Hematopoietic multipotent progenitor cell treated with erythropoietin and hydrocortisone succinate and interleukin-3 and kit ligand, for 17 days (in vitro differentiated cells): Measurements from ENCODE around the gene POLR1G.
"Not testable (repeated sequence)": the region's sequence is repeated elsewhere in the genome, so short reads cannot be mapped to it uniquely, and the experiment has no call there.

Experiments used
- DNase-seq: peaks from one replicate; pipeline ENCODE4 v3.0.0-alpha.2; 2015; ENCODE audit warnings: low spot score

The POLR1G gene

DNA sequence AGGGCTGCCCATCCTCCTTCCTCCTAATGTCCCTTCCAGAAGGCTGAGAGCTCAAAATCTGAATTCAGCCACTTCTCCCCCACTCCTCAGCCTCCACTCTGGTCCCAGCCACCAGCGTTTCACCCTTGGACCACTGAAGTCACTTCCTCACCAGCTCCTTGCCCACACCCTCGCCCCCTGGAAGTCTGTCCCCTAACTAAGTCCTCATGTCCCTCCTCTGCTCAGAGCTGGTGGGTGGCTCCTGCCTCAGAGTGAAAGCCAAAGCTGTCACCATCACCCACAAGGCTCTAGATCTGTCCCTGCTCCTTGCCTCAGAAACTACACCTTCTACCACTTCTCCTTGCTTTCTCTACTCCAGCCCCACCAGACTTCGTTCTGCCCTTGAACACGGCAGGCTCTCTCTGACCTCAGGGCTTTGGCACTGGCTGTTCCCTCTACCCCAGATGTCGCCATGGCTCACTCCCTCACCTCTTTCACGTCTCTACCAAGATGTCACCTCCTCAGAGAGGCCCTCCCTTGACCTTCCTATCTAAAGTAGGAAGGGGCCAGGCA, 15.6 kb downstream of the POLR1G start:
- DNase-seq, result no peak

DNA sequence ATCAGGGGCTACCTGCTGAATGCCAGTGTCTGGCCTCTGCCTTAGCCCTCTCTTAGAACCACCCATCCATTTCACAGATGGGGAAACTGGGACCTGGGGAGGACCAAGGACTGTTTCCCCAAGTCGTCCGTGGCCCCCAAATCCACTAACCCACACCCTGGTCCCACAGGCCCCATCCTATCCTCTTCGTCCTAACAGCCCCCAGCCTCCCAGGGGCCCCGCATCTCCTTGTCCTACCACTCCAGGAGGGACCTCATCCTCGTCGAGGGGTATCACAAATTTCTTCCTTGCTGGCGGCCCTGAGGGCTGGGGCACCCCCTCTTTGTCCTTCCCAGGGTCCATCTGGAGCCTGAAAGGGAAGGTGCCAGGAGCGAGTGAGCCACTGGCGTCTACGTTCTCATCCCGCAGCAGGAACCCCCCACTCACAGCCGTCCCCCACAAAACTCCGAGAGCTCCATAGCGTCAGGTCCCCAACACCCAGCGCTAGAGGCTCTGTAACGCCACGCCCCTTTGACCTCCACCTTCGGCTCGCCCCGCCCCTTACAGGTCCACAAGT, 16.7 kb downstream of the POLR1G start:
- DNase-seq, result no peak

DNA sequence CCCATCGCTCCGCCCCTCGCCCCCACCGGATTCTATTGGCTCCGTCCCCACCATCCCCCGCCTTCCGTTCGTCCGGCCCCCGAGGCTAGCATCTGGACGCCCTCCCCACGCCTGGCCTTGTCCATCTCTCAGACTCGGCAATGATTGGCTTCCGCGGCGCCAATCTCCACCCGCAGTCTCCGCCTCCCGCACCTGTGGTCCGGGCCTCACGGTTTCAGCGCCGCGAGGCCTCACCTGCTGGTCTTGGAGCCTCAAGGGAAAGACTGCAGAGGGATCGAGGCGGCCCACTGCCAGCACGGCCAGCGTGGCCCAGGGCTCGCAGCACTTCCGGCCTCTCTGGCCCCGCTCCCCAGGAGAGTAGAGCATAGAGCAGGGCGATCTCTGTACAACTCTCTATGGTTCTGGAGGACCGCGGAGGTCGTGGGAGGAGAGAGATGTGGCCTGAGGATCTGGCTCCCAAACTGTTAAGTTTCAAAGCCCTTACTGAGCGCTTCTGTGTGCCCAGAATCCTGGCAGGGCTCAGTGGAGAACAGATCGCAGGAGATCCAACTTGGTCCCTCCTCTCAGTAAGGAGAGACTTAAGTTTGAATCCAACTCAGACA, 17.2 kb downstream of the POLR1G start, which contains the start of gene ERCC1:
Gene ERCC1, minus strand, starts transcription at position 329 of the 602 bp plus-strand sequence. CDS start 543 bp downstream, outside the sequence.
- DNase-seq, result peak; percentile 96

DNA sequence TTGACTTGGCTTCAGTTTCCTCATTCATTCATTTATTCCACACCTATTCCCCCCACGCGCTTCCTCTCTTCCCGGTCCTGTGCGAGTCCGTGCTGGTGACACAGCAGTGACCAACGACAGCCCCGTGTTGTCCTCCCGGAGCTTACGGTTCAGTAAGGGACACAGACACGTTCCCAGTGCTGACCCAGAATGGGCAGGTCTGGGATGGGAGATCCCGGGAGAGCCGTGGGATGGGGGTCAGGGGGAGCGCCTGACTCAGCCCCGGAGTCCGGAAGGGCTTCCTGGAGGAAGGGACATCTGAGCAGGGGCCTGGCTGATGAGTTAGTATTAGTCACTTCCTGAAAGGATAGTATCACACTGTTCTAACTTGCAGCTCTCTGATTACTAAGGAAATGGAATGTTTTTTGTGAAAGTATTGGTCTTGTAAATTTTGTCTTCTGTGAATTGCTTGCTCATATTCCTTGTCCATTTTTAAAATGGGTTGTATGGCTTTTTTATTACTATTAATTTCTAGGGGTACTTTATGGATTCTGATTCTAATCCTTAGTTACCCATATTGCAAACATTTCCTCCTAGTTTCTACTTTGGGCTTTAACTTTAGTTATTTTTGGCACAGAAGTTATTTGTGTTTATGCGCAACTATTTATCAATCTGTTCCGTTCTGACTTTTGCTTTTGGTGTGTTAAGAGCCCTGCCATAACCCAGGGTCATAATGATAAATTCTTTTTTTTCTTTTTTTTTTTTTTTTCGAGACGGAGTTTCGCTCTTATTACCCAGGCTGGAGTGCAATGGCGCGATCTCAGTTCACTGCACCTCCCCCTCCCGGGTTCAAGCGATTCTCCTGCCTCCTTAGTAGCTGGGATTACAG, 18.0 kb downstream of the POLR1G start:
- DNase-seq, result peak; percentile 25

DNA sequence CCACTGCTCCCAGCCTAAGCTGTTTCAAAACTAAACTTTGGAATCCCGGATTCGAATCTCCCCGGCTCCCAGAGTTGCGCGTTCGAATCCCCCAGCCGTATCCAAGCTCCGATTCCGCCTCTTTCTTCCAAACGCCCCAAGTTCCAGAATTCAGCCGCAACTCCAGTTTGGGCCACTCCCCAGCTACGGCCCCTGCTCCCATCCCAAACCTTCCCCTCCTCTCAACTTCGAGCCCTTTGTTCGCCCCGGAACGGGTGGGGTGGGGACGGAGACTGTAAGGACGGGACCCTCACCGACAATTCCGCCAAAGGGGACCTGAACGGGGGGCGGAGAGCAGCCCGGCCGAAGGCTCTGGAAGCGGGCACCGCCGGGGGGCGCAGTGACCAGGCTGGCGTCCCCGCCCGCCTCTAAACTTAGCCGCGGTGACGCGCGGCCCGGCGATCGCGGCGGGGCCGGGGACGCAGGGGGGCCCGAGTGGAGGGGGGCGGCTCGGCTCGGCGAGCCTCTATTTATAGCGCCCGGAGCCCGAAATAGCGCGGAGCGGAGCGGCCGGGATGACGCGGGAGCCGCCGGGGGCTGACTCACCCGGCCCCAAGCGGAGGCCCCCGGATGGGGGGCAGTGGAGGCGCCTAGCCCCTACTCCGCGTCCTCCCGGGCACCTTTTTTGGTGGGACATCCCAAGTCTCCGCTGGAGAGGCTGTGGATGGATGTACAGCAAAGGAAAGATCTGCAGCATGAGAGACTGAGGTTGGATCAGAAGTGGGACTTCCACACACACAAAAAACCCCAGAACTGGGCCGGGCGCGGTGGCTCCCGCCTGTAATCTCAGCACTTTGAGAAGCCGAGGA, 22.2 kb downstream of the POLR1G start:
- no peak for DNase-seq

DNA sequence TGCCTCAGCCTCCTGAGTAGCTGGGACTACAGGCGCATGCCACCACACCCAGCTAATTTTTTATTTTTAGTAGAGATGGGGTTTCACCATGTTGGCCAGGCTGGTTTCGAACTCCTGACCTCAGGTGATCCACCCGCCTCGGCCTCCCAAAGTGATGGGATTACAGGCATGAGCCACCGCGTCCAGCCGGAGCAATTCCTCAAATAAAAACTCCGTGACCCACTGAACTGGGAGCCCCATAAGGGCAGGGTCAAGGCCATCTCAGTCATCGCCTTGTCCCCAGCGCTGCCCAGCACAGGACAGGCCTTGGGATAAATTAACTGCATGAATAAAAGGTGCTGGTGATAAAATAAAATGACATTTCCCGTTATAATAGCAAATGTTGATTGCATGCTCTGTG, 23.5 kb downstream of the POLR1G start:
- DNase-seq, result not testable (repeated sequence)

DNA sequence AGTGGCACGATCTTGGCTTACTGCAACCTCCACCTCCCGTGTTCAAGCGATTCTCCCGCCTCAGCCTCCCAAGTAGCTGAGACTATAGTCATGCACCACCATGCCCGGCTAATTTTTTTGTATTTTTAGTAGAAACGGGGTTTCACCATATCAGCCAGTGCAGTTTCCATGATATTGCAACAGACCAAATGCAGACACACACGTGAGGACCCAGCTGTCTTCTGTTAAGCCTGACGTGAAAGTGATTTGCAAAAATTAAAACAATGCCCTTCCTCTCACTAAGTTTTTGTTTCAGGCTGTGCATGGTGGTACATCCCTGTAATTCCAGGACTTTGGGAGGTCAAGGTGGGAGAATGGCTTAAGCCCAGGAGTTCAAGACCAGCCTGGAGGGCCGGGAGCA, 24.6 kb downstream of the POLR1G start:
- not testable (repeated sequence) for DNase-seq

DNA sequence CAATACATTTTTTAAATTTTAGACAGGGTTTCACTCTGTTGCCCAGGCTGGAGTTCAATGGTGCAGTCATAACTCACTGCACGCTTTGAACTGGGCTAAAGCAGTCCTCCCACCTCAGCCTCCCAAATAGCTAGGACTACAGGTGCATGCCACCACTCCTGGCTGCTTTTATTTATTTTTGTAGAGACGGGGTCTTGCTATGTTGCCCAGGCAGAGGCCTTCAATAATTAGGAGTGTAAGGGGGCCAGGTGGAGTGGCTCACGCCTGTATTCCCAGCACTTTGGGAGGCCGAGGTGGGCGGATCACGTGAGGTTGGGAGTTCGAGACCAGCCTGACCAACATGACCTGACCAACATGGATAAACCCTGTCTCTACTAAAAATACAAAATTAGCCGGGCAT, 26.1 kb downstream of the POLR1G start:
- not testable (repeated sequence) for DNase-seq

DNA sequence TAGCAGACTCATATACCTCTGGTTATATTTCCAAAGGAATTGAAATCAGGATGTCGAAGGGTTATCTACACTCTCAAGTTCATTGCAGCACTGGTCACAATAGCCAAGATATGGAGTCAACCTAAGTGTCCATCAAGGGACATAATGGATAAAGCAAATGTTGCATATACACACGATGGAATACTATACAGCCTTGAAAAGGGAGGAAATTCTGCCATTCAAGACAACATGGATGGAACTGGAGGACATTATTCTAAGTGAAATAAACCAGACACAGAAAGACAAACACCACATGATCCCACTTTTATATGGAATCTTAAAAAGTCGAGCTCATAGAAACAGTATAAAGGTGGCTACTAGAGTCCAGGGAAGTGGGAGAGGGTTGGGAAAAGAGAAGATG, 30.9 kb downstream of the POLR1G start:
- DNase-seq, result no peak

DNA sequence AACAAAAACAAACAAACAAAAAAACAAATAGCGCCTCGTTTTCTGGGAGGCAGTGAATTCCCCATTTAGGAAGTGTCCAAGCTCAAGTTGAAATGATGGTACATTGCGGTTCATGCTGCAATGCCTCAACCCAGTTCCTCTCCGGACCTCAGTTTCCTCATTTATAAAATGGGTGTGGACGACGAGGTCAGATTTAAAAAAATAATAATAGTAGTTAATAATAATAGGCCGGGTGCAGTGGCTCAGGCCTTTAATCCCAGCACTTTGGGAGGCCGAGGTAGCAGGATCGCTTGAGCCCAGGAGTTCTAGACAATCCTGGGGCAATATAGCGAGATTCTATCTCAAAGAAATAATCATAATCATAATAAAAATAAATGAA, 32.7 kb downstream of the POLR1G start:
- DNase-seq, result no peak

DNA sequence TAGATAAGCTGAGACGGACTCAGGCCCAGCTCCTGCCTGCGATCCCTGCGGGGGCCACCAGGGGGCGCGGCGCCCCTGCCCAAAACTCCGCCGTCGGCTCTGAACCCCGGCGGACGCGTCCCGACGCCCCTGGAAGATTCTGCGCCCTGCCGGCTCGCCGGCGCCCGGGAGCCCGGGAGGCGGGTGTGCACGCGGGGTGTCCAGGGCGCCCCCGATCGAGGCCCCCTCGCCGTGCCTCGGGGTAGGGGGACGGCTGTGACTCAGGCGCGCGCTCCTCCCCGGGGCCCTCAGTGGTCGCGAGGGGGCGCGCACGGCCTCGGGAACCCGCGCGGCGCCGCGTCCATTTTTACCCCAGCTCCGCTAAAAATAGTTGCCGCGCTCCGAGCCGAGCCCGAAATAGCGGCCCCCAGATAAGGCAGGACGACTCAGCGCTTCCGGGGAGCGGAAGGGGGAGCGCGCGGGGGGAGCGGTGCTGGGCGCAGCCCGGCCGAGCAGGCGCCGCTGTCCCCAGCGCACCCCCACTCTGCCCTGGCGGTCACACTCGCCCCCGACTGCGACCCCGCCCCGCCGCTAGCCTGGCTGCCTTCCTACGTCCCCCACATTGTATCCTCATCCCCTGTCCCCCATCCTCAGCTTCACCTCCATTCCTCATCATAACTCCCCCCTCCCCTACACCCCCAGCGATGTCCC, 33.3 kb downstream of the POLR1G start:
- DNase-seq, result peak; percentile 86

DNA sequence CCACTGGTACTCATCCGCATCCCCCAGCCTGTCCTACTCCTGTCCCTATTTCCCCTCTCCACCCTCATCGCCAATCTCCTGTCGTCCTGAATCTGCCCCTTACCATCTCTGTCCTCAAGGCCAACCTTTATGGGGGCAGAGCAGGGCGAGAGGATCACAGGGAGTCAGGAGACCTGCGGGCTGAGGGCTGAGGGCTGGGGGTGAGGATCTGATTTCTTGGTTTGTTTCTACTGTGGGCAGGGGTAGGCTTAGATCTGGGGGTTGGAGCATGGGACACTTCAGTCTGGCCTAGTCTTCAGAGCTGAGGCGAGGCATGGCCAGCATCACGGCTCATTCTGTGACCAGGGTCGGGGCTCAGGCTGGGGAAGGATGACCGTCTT, 33.8 kb downstream of the POLR1G start:
- DNase-seq, result no peak

DNA sequence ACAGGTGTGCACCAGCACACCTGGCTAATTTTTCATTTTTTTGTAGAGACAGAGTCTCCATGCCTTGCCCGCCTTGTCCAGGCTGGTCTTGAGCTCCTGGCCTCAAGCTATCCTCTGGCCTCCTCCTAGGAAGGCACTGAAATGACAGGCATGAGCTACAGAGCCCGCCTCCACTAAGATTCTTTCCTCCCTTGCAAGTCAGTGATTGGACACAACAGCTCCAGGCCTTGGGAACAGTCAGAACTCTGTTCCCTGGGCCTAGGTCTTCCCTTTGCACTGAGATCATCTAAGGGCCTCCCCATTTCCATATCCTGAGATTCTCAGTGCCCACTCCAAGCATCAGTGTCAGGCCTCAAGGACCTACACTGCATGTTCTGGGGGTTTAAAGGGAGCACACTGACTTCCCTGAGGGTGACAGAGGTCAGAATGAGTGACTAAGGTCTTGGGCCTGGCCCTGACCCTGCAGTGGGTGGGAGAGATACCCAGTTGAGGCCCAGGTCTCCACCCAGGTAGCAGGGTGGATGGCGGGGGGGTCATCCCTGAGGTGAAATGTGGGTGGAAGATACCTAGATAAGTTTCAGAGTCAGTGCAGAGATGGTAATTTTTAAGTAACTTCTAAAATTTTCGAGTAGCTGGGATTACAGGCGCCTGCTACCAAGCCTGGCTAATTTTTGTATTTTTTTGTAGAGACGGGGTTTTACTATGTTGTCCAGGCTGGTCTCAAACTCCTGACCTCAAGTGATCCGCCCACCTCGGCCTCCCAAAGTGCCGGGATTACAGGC, 34.6 kb downstream of the POLR1G start:
- no peak for DNase-seq

DNA sequence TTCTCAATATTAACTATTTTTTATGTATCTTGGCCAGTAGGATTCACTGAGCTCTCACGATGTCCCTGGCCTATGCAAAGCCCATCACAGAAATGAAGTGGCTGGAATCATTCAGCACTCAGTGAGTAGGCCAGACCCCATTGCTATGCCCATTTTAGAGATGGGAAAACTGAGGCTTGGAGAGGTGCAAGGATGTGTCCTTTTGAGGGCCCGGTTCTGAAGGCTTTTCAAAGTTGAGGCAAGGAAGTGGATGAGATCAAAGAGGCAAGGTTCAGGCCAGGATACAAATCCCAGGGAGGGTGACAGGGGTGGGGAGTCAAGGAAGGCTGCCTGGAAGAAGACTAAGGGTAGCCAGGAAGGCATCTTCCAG, 35.9 kb downstream of the POLR1G start:
- no peak for DNase-seq

DNA sequence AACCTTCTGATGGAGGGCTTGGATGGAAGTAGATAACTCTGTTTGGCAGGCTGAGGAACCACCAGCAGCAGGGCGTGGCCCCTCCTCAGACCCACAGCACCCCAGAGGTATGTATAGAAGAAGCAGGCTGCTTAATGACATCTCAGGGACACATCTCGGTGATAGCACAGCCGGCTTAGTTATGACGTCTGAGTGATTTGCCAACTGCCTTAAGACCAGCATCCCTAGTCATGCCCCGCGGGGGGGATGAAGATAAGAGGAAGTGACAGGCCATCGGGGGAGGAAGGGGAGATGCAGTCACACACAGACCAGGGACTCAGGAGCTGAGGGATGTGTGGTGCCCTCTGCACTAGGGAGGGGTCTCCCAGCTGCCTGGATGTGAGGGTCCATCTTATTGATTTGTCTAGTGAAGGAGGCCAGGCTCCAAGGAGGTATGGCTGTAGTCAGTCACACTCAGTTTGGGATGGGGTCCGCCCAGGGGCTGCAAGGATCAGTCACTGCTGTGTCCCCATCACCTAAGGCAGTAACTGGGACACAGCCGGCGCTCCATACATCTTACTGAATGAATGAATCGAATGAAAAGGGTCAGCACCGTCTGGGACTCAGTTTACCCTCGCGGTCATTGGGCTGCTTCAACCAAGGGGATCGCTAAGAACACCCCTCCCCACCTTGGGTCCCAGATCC, 36.5 kb downstream of the POLR1G start:
- DNase-seq, result peak; percentile 73

DNA sequence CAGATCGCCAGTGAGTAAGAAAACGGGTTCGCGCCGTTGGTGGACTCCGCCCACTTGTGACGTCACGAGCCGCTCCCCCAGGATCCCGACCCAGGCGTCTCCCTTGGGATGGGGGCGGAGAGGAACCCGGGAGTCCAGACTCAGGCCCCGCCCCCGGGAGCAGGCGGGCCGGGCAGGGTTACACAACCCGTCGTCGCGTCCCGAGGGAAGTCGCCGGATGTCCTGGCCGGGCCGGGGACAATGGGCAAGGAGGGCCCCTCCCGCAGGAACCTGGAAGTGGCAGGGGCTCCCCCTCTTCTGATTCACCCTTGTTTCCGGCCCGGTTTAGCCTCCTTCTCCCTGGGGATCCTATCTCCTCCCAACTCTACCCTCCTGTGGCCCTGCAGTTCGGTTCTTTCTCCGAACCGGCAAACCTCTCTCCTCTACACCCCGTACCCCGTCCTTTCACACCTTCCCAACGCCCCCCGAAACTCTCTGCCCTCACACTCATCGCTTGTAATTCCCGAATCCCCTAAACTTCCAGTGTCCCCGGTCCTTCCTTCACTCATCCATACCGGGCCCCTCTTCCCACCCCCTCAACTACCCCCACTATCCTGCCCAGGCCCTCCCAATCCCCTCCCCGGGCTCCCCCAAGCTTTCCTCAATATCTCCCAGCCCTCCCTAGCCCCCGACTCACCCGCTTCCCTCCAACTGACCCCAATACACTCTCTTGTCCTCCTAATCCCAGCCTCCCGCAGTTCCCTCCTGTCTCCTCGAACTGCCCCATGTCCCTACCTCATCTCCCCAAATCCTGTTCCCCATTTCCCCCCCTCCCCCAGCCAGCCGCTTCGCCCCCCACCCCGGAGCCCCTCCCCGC, 37.2 kb downstream of the POLR1G start:
- peak; percentile 82 for DNase-seq

DNA sequence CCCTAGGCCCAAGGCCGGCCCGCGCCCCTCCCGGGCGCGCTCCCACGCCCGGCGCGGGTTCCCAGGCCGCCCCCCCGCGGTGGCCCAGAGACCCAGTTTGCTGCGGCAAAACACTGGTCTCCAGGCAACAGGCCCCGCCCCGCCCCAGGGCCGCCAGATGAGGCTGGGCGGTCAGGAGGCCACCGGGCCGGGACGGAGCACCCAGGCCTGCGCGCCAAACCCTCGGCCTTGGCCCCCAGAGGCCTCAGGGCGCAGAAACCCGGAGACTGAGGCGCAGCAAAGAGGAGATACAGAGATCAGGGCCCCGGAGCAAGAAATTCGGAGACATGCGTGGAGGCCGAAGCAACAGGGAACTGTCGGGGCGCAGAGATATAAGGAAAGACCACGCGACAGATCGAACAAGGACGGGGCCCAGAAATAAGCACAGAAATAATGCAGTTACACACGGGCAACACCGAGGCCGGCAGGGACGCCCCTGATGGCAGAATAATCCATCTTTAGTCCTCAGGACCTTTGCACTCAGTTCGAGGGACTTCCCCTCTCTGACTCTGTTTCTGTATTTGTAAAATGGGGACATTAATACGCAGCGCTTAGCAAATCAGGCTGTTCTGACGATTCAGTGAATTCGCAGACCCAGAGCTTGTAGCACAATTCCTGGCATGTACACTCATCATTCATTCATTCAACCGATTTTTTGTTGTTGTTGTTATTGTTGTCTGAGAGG, 38.0 kb downstream of the POLR1G start:
- DNase-seq, result peak; percentile 70

DNA sequence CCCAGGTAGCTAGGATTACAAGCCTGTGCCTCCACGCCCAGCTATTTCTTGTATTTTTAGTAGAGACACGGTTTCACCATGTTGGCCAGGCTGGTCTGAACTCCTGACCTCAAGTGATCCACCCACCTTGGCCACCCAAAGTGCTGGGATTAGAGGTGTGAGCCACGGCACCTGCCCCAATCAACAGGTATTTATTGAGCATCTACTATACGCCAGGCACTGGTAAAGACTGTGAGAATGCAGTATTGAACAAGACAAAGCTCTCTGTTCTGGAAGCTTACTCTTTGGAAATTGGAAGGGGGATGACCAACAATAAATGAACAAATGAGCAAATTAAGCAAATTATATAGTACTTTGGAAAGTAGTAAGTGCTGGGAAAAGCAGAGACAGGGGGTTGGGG, 38.7 kb downstream of the POLR1G start:
- DNase-seq, result no peak
